ENCODE results near the gene C1GALT1C1L. TPM values are rescaled to one million over a fixed set of nuclear protein-coding genes. Genes with fewer than 3 reads are reported as not detected.

The C1GALT1C1L gene
- total RNA-seq, 2 experiments from 2014 or later, result not detected

GRCh38 chr2:43708178-43708577 lies 31.9 kb upstream of the C1GALT1C1L start:
- no peak overlapping the region for H3K4me3 ChIP-seq (ENCODE audit: low read length)
- no peak overlapping the region for H3K27ac ChIP-seq (ENCODE audit: low read depth in 1 of 2, low read length in 2 of 2)
- intact Hi-C loops (cut with DNase I, micrococcal nuclease), result no loop called here
- no peak overlapping the region for H3K27ac Mint-ChIP-seq
- H3K4me1 ChIP-seq (ENCODE audit: insufficient read depth, low read length), result no peaks in the 10 kb centered on the region
- no peak for TF ChIP-seq CTCF (IDR thresholded peaks at IDR 0.05)
- H3K36me3 ChIP-seq (ENCODE audit: insufficient read depth, low read length), result no peaks in the 10 kb centered on the region
- ATAC-seq (ENCODE audit: poor library complexity), result no peak
- H3K4me3 Mint-ChIP-seq, result no peak overlapping the region
- H3K9me3 ChIP-seq (ENCODE audit: control insufficient read depth in 1 of 2, insufficient read depth in 1 of 2, low read length in 2 of 2), result no peaks in the 10 kb centered on the region
- H3K27me3 Mint-ChIP-seq, result peaks cover 24% of the 10 kb centered on the region
- ChIA-PET CTCF (no interaction called here), POLR2A (no interaction called here)
- H3K36me3 Mint-ChIP-seq (ENCODE audit: low read depth), result no peaks in the 10 kb centered on the region
- peaks cover 0 to 5% of the 10 kb centered on the region in 2 experiments for H3K27me3 ChIP-seq (ENCODE audit: control insufficient read depth in 1 of 2, insufficient read depth in 2 of 2, low read length in 2 of 2)
- no peaks in the 10 kb centered on the region for H3K9me3 Mint-ChIP-seq
- no peaks in the 10 kb centered on the region for H3K4me1 Mint-ChIP-seq (ENCODE audit: low read depth)
- DNase-seq, result no peak

GRCh38 chr2:43707255-43708015 lies 31.2 kb upstream of the C1GALT1C1L start:
- H3K27ac ChIP-seq (ENCODE audit: low read depth in 1 of 2, low read length in 2 of 2), result no peak overlapping the region
- POLR2A ChIA-PET, result no interaction called here
- DNase-seq, result no peak
- no peaks in the 10 kb centered on the region for H3K9me3 ChIP-seq (ENCODE audit: control insufficient read depth in 1 of 2, insufficient read depth in 1 of 2, low read length in 2 of 2)
- no peaks in the 10 kb centered on the region for H3K4me1 ChIP-seq (ENCODE audit: insufficient read depth, low read length)
- no peaks in the 10 kb centered on the region for H3K36me3 Mint-ChIP-seq (ENCODE audit: low read depth)
- no peak overlapping the region for H3K27ac Mint-ChIP-seq
- no peaks in the 10 kb centered on the region for H3K9me3 Mint-ChIP-seq
- peaks cover 28% of the 10 kb centered on the region for H3K27me3 Mint-ChIP-seq
- ATAC-seq (ENCODE audit: poor library complexity), result no peak
- intact Hi-C loops (cut with DNase I, micrococcal nuclease), result no loop called here
- peaks cover 0 to 5% of the 10 kb centered on the region in 2 experiments for H3K27me3 ChIP-seq (ENCODE audit: control insufficient read depth in 1 of 2, insufficient read depth in 2 of 2, low read length in 2 of 2)
- H3K4me1 Mint-ChIP-seq (ENCODE audit: low read depth), result no peaks in the 10 kb centered on the region
- no peak overlapping the region for H3K4me3 Mint-ChIP-seq
- CTCF ChIA-PET, result no interaction called here
- no peaks in the 10 kb centered on the region for H3K36me3 ChIP-seq (ENCODE audit: insufficient read depth, low read length)
- TF ChIP-seq CTCF (IDR thresholded peaks at IDR 0.05), result no peak
- H3K4me3 ChIP-seq (ENCODE audit: low read length), result no peak overlapping the region

GRCh38 chr2:43701111-43701510 lies 24.9 kb upstream of the C1GALT1C1L start:
- no peak overlapping the region for H3K27ac Mint-ChIP-seq
- no peak for TF ChIP-seq CTCF (IDR thresholded peaks at IDR 0.05)
- ChIA-PET POLR2A (no interaction called here), CTCF (interaction anchor here (0.8 to 0.9 kb wide), 2 partner anchors 27 to 31 kb away, joined by 3 to 4 read pairs; no protein-coding TSS in a partner anchor)
- Histone ChIP-seq H3K4me1 (ENCODE audit: insufficient read depth, low read length) (no peaks in the 10 kb centered on the region), H3K36me3 (ENCODE audit: insufficient read depth, low read length) (no peaks in the 10 kb centered on the region), H3K27ac (ENCODE audit: low read depth in 1 of 2, low read length in 2 of 2) (no peak overlapping the region), H3K9me3 (ENCODE audit: control insufficient read depth in 1 of 2, insufficient read depth in 1 of 2, low read length in 2 of 2) (no peaks in the 10 kb centered on the region), H3K4me3 (ENCODE audit: low read length) (no peak overlapping the region), H3K27me3 (ENCODE audit: control insufficient read depth in 1 of 2, insufficient read depth in 2 of 2, low read length in 2 of 2) (no peaks in the 10 kb centered on the region)
- no peaks in the 10 kb centered on the region for H3K4me1 Mint-ChIP-seq (ENCODE audit: low read depth)
- DNase-seq, result no peak
- H3K9me3 Mint-ChIP-seq, result no peaks in the 10 kb centered on the region
- peaks cover 15% of the 10 kb centered on the region for H3K27me3 Mint-ChIP-seq
- intact Hi-C loops (cut with DNase I, micrococcal nuclease), result no loop called here
- H3K36me3 Mint-ChIP-seq (ENCODE audit: low read depth), result no peaks in the 10 kb centered on the region
- H3K4me3 Mint-ChIP-seq, result no peak overlapping the region
- no peak for ATAC-seq (ENCODE audit: poor library complexity)
